ENCODE measurements around the gene PTPN14.
A peak's percentile ranks its signal among the peaks of the same experiment; 100 is the strongest.

PTPN14 gene

GRCh38 chr1:214331827-214332423, 219.5 kb downstream of the PTPN14 start:
- peak; percentile 33 to 38 for DNase-seq (ENCODE audit: low read depth in 2 of 2)

GRCh38 chr1:214331180-214331579, 220.2 kb downstream of the PTPN14 start:
- no peak for DNase-seq (ENCODE audit: low read depth in 2 of 2)

DNA sequence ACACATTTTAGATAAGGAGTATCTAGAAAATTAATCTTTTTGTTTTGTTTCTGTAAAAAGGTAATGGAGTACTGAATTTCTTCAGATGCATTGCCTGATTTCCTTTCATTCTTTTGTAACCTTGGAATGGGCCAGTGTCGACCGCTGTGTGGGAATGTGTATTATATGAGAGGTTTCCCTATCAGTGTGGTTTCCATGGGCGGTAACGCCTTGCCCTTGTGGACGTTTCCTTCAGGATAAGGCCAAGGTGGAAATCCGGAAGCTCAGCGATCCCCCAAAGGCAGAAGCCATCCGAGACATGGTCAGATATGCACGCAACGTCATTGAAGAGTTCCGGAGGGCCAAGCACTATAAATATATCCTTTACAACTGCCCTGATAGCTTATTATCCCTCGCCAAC, 220.7 kb downstream of the PTPN14 start:
- no peak for DNase-seq (ENCODE audit: low read depth in 2 of 2)

GRCh38 chr1:214330222-214330621, 221.2 kb downstream of the PTPN14 start:
- DNase-seq (ENCODE audit: low read depth in 2 of 2), result no peak

- no peak for DNase-seq (ENCODE audit: low read depth in 2 of 2)
These were observed 221.8 kb downstream of the PTPN14 start for GRCh38 chr1:214329470-214330220.

DNA sequence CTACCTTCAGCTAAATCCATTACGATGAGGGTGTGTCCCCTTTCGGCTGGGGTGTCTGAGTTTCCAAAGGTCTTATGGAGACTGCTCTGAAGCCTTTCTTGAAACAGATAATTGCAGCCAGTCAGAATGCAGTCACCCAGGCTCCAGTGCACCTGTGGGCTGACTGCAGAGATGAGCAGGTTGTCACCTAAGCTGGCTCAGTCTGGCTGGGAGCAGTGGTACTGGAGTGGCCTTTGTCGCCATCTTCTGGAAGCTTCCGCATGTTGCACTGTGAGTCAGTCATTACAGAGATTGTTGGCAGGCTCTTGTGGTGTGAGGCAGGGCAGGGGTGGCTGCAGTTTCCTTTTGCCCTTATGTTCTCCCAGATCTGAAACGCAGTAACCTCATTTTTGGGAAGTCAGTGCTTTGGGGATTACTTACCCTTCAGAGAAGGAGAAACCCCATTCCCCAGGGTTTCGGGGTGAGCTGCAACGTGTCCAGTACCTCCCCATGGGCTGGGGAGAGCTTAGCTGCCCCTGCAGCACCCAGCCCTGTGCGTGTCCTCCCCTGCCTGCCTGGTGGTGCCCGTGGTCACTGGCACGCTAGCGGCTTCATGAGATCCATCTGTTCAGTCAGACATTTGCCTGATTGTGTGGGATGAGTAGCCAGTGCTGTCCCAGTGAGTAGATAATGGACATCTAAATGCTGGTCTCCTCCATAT, 222.5 kb downstream of the PTPN14 start:
- DNase-seq (ENCODE audit: low read depth in 2 of 2), result peak; percentile 61 to 66

DNA sequence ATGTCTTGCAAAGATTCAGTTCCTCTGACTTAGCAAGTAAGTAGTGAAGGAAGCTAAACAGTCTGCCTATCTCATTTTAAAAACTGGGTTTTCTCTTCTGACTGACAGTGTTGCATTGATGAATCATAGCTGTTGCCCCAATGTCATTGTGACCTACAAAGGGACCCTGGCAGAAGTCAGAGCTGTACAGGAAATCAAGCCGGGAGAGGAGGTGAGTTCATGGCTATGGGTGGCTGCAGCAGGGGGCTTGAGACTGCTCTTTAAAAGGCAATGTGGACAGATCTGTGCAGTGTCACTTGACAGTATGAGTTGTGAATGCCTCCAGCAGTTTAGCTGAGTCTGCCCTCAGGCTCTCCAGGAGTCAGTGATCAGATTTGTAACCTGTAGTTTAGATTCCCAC, 223.9 kb downstream of the PTPN14 start:
- no peak for DNase-seq (ENCODE audit: low read depth in 2 of 2)

- no peak for DNase-seq (ENCODE audit: low read depth in 2 of 2)
These were observed 225.0 kb downstream of the PTPN14 start for GRCh38 chr1:214326406-214326805.

DNA sequence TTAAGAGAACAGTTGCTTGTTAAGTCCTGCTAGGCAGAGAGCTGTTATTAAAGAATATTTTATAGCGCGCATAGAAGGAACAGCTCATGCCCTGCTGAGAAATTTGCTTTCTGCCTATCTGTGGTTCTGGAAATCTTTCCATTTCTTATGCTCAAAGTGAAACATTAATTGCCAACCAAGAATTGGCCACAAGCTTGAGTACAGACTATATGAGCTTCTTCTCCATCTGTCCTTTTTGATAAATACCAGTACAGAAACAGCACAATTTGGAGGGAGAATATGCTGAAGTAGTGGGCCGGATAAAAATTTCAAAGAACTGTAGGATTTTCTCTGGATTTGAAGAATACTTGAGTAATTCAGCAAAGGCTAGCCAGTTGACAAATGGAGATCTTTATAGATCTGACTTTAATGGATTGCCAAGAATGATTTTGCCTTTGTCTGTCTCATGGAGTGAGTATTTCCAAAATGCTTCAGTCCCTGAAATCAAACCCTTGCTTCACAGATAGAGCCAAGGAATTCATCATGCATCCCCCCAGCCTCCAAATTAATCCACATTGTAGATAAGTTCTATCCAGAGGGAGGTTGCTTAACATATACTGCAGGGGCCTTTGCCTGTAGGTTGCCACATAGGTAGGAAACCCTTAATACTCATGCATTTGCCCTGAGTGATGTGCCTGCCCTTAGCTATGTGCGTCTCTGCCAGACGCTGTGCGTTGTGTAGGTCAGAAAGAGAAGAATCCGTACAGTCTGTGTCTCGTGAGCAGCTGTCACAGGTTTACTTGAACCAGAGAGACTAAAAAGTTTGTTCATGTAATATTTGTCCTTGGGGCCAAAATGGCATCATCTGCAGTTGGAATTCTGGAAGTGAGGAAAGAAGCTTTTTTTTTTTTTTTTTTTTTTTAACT, 226.3 kb downstream of the PTPN14 start:
- no peak for DNase-seq (ENCODE audit: low read depth in 2 of 2)

GRCh38 chr1:214321705-214322453, 229.5 kb downstream of the PTPN14 start:
- no peak for DNase-seq (ENCODE audit: low read depth in 2 of 2)

- DNase-seq (ENCODE audit: low read depth in 2 of 2), result no peak
These were observed 231.5 kb downstream of the PTPN14 start for GRCh38 chr1:214319938-214320337.

GRCh38 chr1:214318956-214319736, 232.3 kb downstream of the PTPN14 start:
- no peak for DNase-seq (ENCODE audit: low read depth in 2 of 2)

DNA sequence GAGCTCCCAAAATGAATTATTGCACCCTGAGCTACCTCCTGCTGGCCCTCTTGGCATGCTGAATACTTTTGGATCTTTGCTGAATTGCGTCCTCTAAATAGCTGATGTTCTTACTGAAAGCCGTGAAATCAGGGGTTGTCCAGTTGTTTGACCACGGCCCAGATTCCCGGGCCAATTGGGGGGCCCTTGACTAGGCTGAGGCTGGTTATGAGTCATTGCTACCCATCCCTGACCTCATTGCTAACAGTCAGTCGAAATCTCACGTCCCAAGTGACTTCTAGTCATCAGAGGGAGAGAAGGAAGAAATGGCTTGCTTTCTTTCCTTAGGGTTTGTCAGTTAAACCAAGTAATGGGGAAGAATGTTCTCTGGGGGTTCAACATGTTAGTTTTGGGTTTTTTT, 233.0 kb downstream of the PTPN14 start:
- DNase-seq (ENCODE audit: low read depth in 2 of 2), result no peak

GRCh38 chr1:214317734-214318133, 233.7 kb downstream of the PTPN14 start:
- no peak for DNase-seq (ENCODE audit: low read depth in 2 of 2)

GRCh38 chr1:214317300-214317699, 234.1 kb downstream of the PTPN14 start:
- DNase-seq (ENCODE audit: low read depth in 2 of 2), result no peak

DNA sequence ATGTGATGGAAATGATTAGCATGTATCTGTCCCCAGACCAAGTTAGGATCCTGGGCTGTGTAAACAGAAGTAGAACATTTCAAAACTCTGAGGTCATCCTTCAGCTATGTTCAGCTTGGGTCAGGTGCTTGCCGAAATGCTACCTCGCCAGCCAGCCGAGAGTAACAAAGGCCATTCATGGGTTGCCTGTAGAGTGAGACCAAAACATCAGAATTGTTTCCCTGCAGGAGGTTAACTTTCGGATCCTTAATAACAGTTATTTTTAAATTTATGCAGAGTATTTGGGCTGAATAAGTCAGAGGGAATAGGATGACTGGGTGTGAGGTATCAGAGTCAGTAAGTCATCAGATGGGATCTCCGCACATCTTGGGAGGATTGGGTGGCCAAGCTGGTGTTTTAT, 234.8 kb downstream of the PTPN14 start:
- no peak for DNase-seq (ENCODE audit: low read depth in 2 of 2)

GRCh38 chr1:214314178-214314843, 237.1 kb downstream of the PTPN14 start:
- DNase-seq (ENCODE audit: low read depth in 2 of 2), result no peak

DNA sequence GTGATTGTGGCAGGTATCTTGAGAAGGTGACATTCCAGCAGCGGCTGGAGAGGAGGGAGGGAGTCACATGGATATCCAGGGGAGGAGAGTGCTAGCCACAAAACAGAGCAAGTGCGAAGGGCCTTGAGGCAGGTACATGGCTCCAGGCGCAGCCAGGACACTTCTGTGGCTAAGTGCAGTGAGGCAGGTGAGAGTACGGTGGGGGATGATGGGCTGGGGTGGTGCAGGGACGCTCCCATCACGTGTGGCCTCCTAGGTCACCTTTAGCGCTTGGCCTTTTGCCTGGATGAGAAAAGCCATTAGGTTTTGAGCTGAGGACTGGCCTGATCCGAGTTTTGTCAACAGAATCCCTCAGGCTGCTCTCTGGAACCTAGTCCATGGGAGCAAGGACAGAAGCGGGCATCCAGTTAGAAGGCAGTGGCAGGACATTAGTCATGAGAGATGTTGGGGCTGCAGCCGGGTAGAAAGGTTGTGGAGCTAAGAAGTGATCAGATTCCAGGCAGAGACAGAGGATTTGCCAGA, 238.8 kb downstream of the PTPN14 start:
- DNase-seq (ENCODE audit: low read depth in 2 of 2), result no peak
